DMS79 (cell line): ENCODE data around the gene FUT6.
A peak's percentile ranks its signal among the peaks of the same experiment; 100 is the strongest.

Experiments used
- DNase-seq: peaks from one replicate; lab custom pipeline; 2025; lab: John Stamatoyannopoulos, UW

Gene FUT6

GRCh38 chr19:5827891-5828660 is 11.4 kb downstream of the FUT6 start:
- peak; percentile 85 for DNase-seq

- no peak for DNase-seq
Observed at GRCh38 chr19:5827342-5827890, 12.1 kb downstream of the FUT6 start.

GRCh38 chr19:5826531-5827341 is 12.8 kb downstream of the FUT6 start:
- DNase-seq = peak; percentile 87

- DNase-seq = no peak
Observed at GRCh38 chr19:5825178-5825577, 14.3 kb downstream of the FUT6 start.

GRCh38 chr19:5824751-5825150 is 14.8 kb downstream of the FUT6 start:
- DNase-seq = no peak

GRCh38 chr19:5823579-5824281 is 15.8 kb downstream of the FUT6 start:
- DNase-seq = no peak

GRCh38 chr19:5822181-5822844 is 17.2 kb downstream of the FUT6 start:
- no peak for DNase-seq

GRCh38 chr19:5821521-5822180 is 17.9 kb downstream of the FUT6 start:
- DNase-seq = no peak

GRCh38 chr19:5820785-5821184 is 18.7 kb downstream of the FUT6 start:
- DNase-seq = no peak

GRCh38 chr19:5818594-5818993 is 20.9 kb downstream of the FUT6 start:
- DNase-seq = no peak

GRCh38 chr19:5817218-5817617 is 22.3 kb downstream of the FUT6 start:
- no peak for DNase-seq

- no peak for DNase-seq
Observed at GRCh38 chr19:5814852-5815246, 24.7 kb downstream of the FUT6 start.

GRCh38 chr19:5814123-5814851 is 25.2 kb downstream of the FUT6 start:
- DNase-seq = no peak

GRCh38 chr19:5811117-5811516 is 28.4 kb downstream of the FUT6 start:
- DNase-seq = no peak

GRCh38 chr19:5809469-5809868 is 30.0 kb downstream of the FUT6 start:
- no peak for DNase-seq

- DNase-seq = no peak
Observed at GRCh38 chr19:5809053-5809452, 30.4 kb downstream of the FUT6 start.

- DNase-seq = no peak
Observed at GRCh38 chr19:5808120-5808816, 31.2 kb downstream of the FUT6 start.

- no peak for DNase-seq
Observed at GRCh38 chr19:5806905-5807304, 32.6 kb downstream of the FUT6 start.

- no peak for DNase-seq
Observed at GRCh38 chr19:5806133-5806489, 33.4 kb downstream of the FUT6 start.
